Kasumi-1 (cell line): ENCODE data around the gene EPB41L1.

Experiments
- DNase-seq, 2 experiments: peaks; one replicate each; lab custom pipeline; 2025; lab: John Stamatoyannopoulos, UW

Gene EPB41L1

GRCh38 chr20:36126836-36127527, 27.6 kb upstream of the EPB41L1 start:
- DNase-seq: no peak

GRCh38 chr20:36128463-36129159, 25.9 kb upstream of the EPB41L1 start:
- DNase-seq: no peak

GRCh38 chr20:36129160-36129543, 25.4 kb upstream of the EPB41L1 start:
- DNase-seq: no peak

GRCh38 chr20:36130390-36130789, 24.1 kb upstream of the EPB41L1 start:
- DNase-seq: no peak

GRCh38 chr20:36132802-36133211, 21.7 kb upstream of the EPB41L1 start:
- no peak for DNase-seq

- no peak for DNase-seq
Measured at GRCh38 chr20:36133821-36134220, 20.7 kb upstream of the EPB41L1 start.

GRCh38 chr20:36135159-36135558, 19.4 kb upstream of the EPB41L1 start:
- no peak for DNase-seq

- no peak for DNase-seq
Measured at GRCh38 chr20:36135821-36136220, 18.7 kb upstream of the EPB41L1 start.

GRCh38 chr20:36137313-36137712, 17.2 kb upstream of the EPB41L1 start:
- peak; percentile 63 to 78 for DNase-seq

GRCh38 chr20:36141310-36141709, 13.2 kb upstream of the EPB41L1 start:
- DNase-seq: no peak

GRCh38 chr20:36144336-36144735, 10.2 kb upstream of the EPB41L1 start:
- no peak for DNase-seq

- DNase-seq: no peak
Measured at GRCh38 chr20:36145877-36146707, 8.4 kb upstream of the EPB41L1 start.

GRCh38 chr20:36147690-36148089, 6.8 kb upstream of the EPB41L1 start:
- no peak for DNase-seq

- no peak for DNase-seq
Measured at GRCh38 chr20:36148439-36148838, 6.1 kb upstream of the EPB41L1 start.

- no peak for DNase-seq
Measured at GRCh38 chr20:36149012-36149411, 5.5 kb upstream of the EPB41L1 start.

GRCh38 chr20:36149469-36149868, 5.1 kb upstream of the EPB41L1 start:
- DNase-seq: no peak

- DNase-seq: no peak
Measured at GRCh38 chr20:36150489-36150846, 4.1 kb upstream of the EPB41L1 start.

GRCh38 chr20:36150847-36151539, 3.5 kb upstream of the EPB41L1 start:
- DNase-seq: no peak

GRCh38 chr20:36152261-36152660, 2.3 kb upstream of the EPB41L1 start:
- DNase-seq: no peak

- no peak for DNase-seq
Measured at GRCh38 chr20:36153204-36153603, 1.3 kb upstream of the EPB41L1 start.

GRCh38 chr20:36153736-36154699, 522 bp upstream of the EPB41L1 start:
- DNase-seq: peak; percentile 22 to 26
